DMS114 treated with DMSO at 0.1 percent for 48 hours (cell line): ENCODE results near the gene TMEM243.
"Not testable (repeated sequence)": the region's sequence is repeated elsewhere in the genome, so short reads cannot be mapped to it uniquely, and the experiment has no call there.

Experiments
- DNase-seq: peaks from one replicate; lab custom pipeline; 2025; ENCODE audit not compliant: unreplicated experiment; lab: John Stamatoyannopoulos, UW

The TMEM243 gene

GRCh38 chr7:87219545-87220025 is at the start of gene TMEM243:
Gene TMEM243 (minus strand): TSS chr7:87219732. CDS start chr7:87219503, 229 bp downstream.
- no peak for DNase-seq

- DNase-seq: no peak
Measured at GRCh38 chr7:87267239-87267900, 47.8 kb upstream of the TMEM243 start.

GRCh38 chr7:87263537-87263936 is 44.0 kb upstream of the TMEM243 start:
- no peak for DNase-seq

GRCh38 chr7:87253589-87254087 is 34.1 kb upstream of the TMEM243 start:
- no peak for DNase-seq

GRCh38 chr7:87245671-87246070 is 26.1 kb upstream of the TMEM243 start:
- DNase-seq: not testable (repeated sequence)

- not testable (repeated sequence) for DNase-seq
Measured at GRCh38 chr7:87238464-87239051, 19.0 kb upstream of the TMEM243 start.

- DNase-seq: no peak
Measured at GRCh38 chr7:87234949-87235348, 15.4 kb upstream of the TMEM243 start.

GRCh38 chr7:87231711-87232110 is 12.2 kb upstream of the TMEM243 start:
- DNase-seq: no peak

GRCh38 chr7:87231258-87231657 is 11.7 kb upstream of the TMEM243 start:
- no peak for DNase-seq

GRCh38 chr7:87226495-87226894 is 7.0 kb upstream of the TMEM243 start:
- DNase-seq: no peak

- DNase-seq: no peak
Measured at GRCh38 chr7:87225696-87226095, 6.2 kb upstream of the TMEM243 start.

GRCh38 chr7:87223666-87224065 is 4.1 kb upstream of the TMEM243 start:
- no peak for DNase-seq

GRCh38 chr7:87220734-87221215 is 1.2 kb upstream of the TMEM243 start:
- no peak for DNase-seq

GRCh38 chr7:87220026-87220733 is 648 bp upstream of the TMEM243 start:
- DNase-seq: peak; percentile 33

- no peak for DNase-seq
Measured at GRCh38 chr7:87218796-87219544, 562 bp downstream of the TMEM243 start.

- DNase-seq: no peak
Measured at GRCh38 chr7:87217983-87218653, 1.4 kb downstream of the TMEM243 start.

GRCh38 chr7:87216701-87217508 is 2.6 kb downstream of the TMEM243 start:
- no peak for DNase-seq

- DNase-seq: no peak
Measured at GRCh38 chr7:87215046-87215445, 4.5 kb downstream of the TMEM243 start.

- DNase-seq: no peak
Measured at GRCh38 chr7:87213811-87214210, 5.7 kb downstream of the TMEM243 start.

GRCh38 chr7:87213252-87213651 is 6.3 kb downstream of the TMEM243 start:
- DNase-seq: no peak
